SH-SY5Y (cell line): ENCODE results near the gene PTPRJ.

Experiments
- GATA2 ChIP-seq: IDR thresholded peaks from 2 replicates; pipeline ENCODE4 v1.6.1; 2011; ENCODE audit warnings: mild to moderate bottlenecking, low read depth, low read length
- GATA3 ChIP-seq: IDR thresholded peaks from 2 replicates; pipeline ENCODE4 v1.6.1; 2011; ENCODE audit warnings: low read depth, mild to moderate bottlenecking, low read length, moderate library complexity

The PTPRJ gene

GRCh38 chr11:48161951-48162884 is 181.9 kb downstream of the PTPRJ start:
- TF ChIP-seq GATA3: no peak
- TF ChIP-seq GATA2: no peak

DNA sequence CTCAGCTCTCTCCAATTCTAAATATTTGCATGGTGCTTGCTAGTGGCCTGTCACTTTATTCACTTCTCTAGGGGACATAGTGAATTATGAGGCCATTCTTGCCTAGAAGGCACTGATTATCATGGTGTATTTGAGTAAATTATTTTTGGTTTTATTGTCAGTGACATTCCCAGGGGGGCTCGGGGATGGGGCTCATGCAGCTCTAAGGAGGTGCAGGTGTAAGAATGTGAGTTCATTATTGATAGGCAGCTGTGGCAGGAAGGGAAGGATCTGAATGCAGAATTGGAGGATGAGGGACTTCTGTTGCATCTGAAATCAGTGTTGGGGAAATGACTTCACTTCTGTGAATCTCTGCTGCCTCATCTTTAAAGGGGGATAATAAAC is 182.5 kb downstream of the PTPRJ start:
- TF ChIP-seq GATA3: no peak
- no peak for TF ChIP-seq GATA2

DNA sequence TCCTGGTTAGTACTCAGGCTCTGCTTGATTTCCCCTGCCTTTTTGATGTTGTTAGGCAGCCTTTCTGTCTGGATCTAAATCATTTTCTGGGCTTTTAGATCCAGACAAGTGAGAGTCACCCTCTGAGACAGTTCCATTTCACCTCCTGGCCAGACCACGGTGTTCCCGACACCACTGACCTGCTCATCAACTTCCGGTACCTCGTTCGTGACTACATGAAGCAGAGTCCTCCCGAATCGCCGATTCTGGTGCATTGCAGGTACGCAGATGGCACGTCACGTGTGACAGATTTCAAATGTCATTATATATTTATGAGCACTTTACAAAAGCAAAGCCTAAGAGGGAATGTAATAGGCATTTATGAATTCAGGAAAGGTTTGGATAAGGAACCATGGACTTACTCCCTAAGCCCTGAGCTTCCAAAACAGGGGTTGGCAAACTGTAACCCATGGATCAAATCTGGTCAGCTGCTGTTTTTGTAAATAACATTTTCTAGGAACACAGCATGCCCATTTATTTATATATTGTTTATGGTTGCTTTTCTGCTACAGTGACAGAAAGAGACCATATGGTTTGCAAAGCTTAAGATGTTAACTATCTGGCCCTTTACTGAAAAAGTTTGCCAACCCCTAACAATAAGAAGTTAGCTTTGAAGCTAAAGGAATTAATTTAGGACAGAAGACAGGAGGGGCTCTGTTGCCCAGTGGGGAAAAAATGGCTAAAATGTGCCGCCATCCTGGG is 183.2 kb downstream of the PTPRJ start:
- no peak for TF ChIP-seq GATA3
- TF ChIP-seq GATA2: no peak

GRCh38 chr11:48164836-48165235 is 184.5 kb downstream of the PTPRJ start:
- TF ChIP-seq GATA2 (no peak), GATA3 (no peak)

DNA sequence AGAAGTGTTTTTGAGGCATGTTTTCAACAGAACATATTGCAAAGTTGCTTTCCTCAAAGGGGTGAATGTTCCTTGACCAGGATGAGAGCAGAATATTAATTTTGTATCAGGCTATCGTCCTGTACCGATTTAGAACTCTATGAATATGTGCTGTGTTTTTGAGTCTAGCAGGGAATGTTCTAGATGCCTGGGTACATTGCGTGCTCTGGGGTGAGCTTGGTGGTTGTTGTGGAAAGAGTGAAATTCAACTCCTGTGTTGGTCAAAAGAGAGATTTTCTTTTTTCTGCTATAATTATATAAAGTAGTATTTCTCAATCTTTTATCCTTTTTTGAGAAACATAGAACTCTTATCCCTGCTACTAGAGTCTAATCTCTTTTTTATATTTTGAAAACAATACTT is 185.1 kb downstream of the PTPRJ start:
- TF ChIP-seq GATA3: no peak
- no peak for TF ChIP-seq GATA2

DNA sequence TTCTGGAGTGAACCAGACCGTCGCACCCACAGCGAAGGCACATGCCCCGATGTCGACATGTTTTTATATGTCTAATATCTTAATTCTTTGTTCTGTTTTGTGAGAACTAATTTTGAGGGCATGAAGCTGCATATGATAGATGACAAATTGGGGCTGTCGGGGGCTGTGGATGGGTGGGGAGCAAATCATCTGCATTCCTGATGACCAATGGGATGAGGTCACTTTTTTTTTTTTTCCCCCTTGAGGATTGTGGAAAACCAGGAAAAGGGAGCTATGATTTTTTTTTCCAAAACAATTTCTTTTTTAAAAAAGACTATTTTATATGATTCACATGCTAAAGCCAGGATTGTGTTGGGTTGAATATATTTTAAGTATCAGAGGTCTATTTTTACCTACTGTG is 187.0 kb downstream of the PTPRJ start:
- TF ChIP-seq GATA3: no peak
- no peak for TF ChIP-seq GATA2

- no peak for TF ChIP-seq GATA3
- no peak for TF ChIP-seq GATA2
These were observed 188.5 kb downstream of the PTPRJ start for GRCh38 chr11:48168815-48169214.

GRCh38 chr11:48169259-48169658 is 188.9 kb downstream of the PTPRJ start:
- no peak for TF ChIP-seq GATA3
- no peak for TF ChIP-seq GATA2

DNA sequence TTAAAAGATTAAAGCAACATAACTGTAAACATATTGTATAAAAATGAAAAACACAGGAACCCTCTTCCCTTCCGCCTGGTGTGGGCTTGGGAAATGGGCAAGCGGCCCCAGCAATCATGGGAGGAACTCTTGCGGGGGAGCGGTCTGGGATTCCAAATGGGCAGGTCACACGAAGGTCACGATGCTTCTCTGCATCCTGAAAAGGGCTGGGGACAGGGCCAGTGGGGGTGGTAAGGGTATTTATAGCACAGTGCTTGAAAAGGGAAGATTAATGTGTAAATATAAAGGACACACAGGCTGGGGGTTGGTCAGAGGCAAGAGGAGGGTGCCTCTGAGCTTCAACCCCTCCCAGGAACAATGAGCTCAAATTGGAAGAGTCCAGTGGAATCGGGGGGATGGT is 189.4 kb downstream of the PTPRJ start:
- TF ChIP-seq GATA2: no peak
- no peak for TF ChIP-seq GATA3

DNA sequence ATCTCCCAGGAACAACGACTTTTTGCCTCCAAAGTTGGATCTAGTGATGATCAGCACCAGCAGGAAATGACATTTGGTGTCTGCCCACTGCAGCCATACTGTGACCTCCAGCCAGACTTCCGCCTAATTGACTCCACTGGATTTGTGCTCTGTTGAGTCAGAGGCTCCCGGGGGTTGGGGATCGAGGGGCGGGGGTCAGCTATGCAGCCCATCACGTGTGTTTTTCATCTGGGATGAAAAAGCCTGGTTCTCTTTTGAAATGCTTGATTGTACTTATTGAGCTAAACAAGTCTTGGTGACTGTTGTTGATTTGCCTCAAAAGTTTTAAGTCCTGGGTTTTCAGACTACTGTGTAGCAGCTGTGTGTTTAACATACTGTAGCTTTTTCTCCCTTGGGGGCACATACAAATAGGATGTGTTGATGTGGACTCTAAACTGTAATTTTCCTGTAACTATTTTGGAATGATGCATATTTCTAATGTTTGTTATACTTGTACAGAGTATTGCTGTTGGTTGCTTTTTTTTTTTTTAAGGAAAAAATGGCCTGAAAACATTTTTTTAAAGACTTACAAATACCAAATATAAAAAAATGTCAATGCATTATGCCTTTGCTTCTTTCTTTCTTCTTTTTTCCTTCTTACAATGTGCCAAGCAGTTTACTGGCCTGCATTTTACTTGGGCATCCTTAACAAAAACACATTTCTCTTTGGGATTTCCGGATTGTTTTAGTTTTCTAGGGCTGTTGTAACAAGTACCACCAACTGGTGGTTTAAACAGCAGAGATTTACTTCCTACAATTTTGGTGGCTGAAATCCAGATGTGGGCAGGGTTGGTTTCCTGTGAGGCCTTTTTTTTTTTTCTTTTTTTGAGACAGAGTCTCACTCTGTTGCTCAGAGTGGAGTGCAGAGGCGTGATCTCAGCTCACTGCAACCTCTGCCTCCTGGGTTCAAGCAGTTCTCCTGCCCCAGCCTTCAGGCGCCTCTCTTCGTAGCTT is 190.2 kb downstream of the PTPRJ start:
- no peak for TF ChIP-seq GATA3
- TF ChIP-seq GATA2: no peak

- TF ChIP-seq GATA3 (no peak), GATA2 (no peak)
These were observed 192.7 kb downstream of the PTPRJ start for GRCh38 chr11:48172818-48173609.

DNA sequence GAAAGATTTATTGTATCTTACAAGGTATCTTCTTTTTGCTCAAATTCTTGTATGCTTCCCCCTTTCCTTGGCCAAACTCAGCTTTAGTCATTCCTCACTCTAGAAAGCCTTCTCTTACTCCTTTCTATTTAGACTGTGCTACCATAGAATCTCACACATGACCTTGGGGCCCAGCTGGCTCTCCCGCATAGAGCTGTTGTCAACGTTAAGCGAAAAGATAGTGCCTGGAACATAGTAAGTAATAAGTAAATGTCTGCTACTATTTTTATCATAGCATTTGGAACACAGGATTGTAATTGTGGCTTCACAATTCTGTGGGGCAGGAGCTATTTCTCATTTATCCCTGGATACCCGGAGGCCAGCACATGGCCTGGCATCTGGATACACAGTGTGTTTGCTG is 197.3 kb downstream of the PTPRJ start:
- TF ChIP-seq GATA3 (no peak), GATA2 (no peak)

DNA sequence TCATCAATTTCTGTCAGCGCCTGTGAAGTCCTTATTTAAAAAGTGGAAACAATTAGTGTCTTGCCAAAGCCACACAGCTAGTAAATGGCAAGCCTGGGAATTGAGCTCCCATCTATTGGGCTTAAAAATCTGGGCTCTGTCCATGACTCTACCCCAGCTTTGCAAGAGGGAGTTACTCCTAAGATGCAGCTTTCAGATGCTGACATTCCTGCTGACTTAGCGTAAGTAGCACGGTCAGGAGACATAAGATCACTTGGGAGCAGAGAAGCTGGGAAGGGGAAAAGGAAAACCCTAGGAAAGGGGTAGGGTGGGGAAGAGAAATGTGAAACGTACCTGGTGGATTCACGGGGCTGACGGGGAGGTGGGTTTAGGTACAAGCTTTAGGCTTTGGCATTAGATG is 200.3 kb downstream of the PTPRJ start:
- TF ChIP-seq GATA3 (no peak), GATA2 (no peak)
